HG03135 (cell line): ENCODE measurements around the gene OR2T1.
"Not testable (repeated sequence)": the region's sequence is repeated elsewhere in the genome, so short reads cannot be mapped to it uniquely, and the experiment has no call there.

Source experiments
- ATAC-seq: cut with Tn5 transposase; IDR thresholded peaks from one replicate; pipeline ENCODE4 v1.9.1; 2021; ENCODE audit warnings: mild to moderate bottlenecking, moderate library complexity; ENCODE audit not compliant: unreplicated experiment

OR2T1 gene

DNA sequence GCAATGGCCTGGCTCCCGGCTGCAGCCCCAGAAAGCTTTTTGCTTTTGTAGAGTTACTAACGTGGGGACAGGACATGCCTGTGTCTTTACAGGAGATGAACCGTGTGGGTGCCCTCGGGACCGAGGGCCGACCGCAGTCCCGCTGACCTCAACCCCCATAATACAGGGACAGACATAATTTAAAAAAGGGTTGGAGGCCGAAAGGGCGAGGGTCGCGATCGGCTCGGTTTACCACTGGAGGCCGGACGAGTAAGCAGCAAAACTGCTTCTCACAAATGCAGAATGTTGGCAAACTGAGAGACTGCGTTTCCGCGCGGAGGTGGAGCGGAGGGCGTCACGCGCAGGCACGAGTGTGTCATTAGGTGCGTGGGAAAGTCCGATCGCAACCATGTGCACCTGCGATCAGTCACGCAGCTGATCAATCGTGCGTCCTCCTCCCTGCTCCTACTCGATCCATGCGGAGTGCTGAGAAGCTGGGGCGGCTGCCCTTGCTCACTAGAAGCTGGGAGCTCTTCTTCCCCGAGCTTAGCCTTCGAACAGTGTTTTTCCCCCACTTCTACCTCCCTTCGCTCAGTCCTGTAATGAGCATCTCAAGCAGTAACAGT, 31.1 kb downstream of the OR2T1 start:
- ATAC-seq: not testable (repeated sequence)

DNA sequence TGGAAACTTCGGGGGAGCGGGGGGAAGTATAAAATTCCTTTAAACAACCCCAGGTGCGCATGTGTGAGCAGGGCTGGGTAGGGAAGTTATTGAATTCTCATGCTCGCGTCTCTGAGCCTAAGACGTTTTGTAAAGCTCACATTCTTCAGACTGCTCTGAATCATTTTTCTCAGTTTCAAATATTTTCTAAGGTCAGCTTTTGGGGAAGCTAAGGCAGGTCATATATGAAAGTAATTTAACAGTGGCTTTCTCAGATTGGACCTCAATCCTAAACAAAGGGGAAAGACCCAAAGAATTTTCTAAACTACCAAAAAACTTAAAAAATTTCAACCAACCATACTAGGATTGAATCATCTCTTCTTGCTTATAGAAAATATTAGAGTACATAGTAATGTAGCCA, 32.1 kb downstream of the OR2T1 start:
- ATAC-seq: not testable (repeated sequence)

DNA sequence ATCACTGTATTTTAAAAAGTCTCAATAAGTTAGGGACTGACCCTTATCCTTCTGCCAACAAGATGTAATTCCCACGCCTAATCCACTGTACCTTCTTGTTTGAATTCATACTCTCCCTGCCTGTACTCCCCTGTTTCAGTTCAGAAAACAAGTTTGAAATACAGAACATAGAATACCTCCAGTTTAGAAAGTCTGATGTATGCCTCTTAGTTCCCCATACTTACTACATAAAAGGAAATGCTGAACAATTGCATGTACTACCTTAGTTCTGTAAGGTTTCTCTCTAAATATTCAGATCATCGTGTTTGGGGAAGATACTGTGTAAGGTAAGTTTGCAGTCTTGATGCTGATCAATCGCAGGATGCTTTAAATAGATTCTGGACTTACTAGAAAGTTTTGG, 33.5 kb downstream of the OR2T1 start:
- not testable (repeated sequence) for ATAC-seq

GRCh38 chr1:248438668-248439067, 35.8 kb downstream of the OR2T1 start:
- ATAC-seq: not testable (repeated sequence)

GRCh38 chr1:248439283-248439682, 36.4 kb downstream of the OR2T1 start:
- ATAC-seq: not testable (repeated sequence)

GRCh38 chr1:248442500-248443277, 39.8 kb downstream of the OR2T1 start:
- ATAC-seq: not testable (repeated sequence)

- not testable (repeated sequence) for ATAC-seq
Measured at GRCh38 chr1:248444603-248445002, 41.8 kb downstream of the OR2T1 start.

DNA sequence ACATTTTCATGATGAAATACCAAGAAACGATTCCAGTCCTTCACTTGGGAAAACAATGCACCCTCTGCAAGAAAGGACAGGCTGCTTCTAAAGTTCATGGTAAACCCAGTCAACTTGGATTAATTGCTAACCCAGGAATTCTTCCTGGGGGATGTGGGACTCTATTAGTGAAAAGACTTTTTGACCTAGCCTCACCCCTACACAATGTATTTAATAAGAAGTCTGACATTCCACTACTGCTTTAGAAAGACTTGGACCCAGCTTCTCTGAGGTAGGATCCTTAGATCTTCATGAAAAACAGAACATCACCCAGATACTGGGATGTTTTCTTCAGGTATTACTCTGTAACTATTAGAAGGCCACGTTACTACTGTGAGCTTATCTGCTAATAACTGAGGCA, 42.6 kb downstream of the OR2T1 start, which contains the start of gene OR2T2:
TSS of gene OR2T2 (plus strand) at position 239 of the 400 bp plus-strand sequence. CDS start 7,161 bp downstream, outside the sequence.
- ATAC-seq: not testable (repeated sequence)

- peak; percentile 44 for ATAC-seq
Measured at GRCh38 chr1:248448409-248449074, 45.7 kb downstream of the OR2T1 start.

DNA sequence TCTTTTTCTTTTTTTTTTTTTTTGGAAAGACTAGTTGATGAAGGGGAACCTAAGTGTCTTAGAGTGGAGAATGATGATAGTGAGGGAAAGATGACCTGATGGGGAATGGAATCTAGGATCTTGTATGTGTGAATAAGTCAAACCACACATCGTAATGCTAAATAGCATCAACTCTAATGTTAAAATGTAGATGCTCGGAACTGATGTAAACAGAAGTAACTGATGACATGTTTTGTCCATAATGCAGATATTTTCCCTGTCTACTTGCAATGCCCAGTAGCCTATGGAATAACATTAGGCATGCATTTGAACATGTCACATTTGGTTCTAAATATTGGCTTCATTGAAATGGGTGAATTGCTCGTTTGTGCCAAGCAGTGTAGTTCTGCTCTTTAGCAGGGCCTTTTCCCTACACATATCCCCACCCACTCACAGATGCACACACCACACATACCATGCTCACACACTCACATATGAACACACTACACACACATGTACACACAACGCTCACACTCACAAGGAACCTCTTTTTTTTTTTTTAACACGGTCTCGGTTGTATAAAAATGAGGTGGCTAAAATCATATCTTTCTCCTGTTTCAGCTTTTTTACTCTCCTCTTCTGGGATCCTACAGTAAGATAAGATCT, 47.1 kb downstream of the OR2T1 start:
- peak; percentile 9 for ATAC-seq

DNA sequence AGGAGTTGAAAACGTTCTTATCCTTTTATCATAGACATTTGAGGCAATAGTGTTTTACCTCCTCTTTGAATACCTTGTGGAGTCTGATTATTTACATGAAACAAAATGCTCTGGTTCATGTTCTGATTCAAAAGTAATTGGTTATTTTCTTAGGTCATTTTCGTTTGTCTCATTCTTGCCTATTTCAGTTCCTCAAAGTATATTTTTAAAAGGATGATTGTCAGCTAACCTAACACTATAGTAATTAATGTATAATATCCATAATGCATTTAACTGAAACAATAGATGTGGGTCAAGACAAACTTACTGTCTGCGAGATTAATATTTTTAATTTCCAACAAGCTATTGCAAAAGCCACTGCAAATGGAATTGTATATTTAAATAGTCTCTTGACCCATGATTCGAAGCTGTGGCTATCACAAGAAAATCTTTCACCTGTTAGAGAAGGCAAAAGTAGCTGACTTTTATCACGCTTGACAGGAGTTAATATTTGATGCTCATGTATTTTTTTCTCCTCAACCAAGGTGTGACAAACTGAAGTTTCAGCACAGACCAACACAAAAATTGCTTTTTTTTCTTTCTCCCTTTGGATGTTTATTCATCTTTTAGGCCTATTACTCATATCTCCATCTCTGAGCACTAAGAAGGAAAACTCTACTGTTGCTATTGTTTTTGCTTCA, 47.8 kb downstream of the OR2T1 start:
- peak; percentile 66 for ATAC-seq

GRCh38 chr1:248453619-248454018, 50.8 kb downstream of the OR2T1 start:
- not testable (repeated sequence) for ATAC-seq

GRCh38 chr1:248455045-248455444, 52.2 kb downstream of the OR2T1 start:
- ATAC-seq: not testable (repeated sequence)

DNA sequence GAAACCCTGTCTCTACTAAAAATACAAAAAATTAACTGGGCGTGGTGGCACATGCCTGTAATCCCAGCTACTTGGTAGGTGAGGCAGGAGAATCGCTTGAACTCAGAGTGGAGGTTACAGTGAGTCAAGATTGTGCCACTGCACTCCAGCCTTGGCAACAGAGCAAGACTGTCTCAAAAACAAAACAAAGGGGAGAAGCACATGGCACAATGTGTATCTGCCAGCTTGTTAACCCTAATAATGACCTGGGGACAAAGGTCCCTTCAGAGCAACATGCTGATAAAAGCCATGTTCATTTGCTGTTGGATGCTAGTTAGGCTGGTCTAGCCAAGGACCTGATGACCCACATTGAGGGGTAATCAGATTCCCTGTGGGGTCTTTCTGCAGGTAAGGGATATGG, 53.8 kb downstream of the OR2T1 start:
- ATAC-seq: not testable (repeated sequence)
